HEK293T (cell line): Measurements from ENCODE around the gene TNNI2.
A peak's percentile ranks its signal among the peaks of the same experiment; 100 is the strongest.

Experiments
- CTCF ChIA-PET: fragments of 350-600 bp; formaldehyde crosslinking; extraction: SDS; loops from one replicate; lab custom pipeline; 2021; ENCODE audit warnings: antibody characterized with exemption, inconsistent platforms; lab: Yijun Ruan, JAX
- POLR2A ChIA-PET: fragments of 350-600 bp; formaldehyde crosslinking; extraction: SDS; loops from one replicate; lab custom pipeline; 2020; ENCODE audit warnings: antibody characterized with exemption, inconsistent platforms; lab: Yijun Ruan, JAX
- DNase-seq: peaks from one replicate; pipeline ENCODE4 v3.0.0; 2012; ENCODE audit warnings: mixed read lengths; ENCODE audit errors: extremely low spot score
- ARNT ChIP-seq: fragments of 450-650 bp; IDR thresholded peaks from 2 replicates; pipeline ENCODE4 v1.6.1; 2017; ENCODE audit warnings: mild to moderate bottlenecking
- BHLHE40 ChIP-seq: fragments of 450-650 bp; IDR thresholded peaks from 2 replicates; pipeline ENCODE4 v1.6.1; 2016; ENCODE audit warnings: mild to moderate bottlenecking, moderate library complexity, borderline replicate concordance
- CTBP1 ChIP-seq: fragments of 450-650 bp; IDR thresholded peaks from 2 replicates; pipeline ENCODE4 v1.6.1; 2016; ENCODE audit warnings: borderline replicate concordance
- ELF4 ChIP-seq: fragments of 450-650 bp; IDR thresholded peaks from 2 replicates; pipeline ENCODE4 v1.6.1; 2017; ENCODE audit warnings: antibody characterized with exemption
- FOXA1 ChIP-seq: fragments of 450-650 bp; IDR thresholded peaks from 2 replicates; pipeline ENCODE4 v1.6.1; 2016; ENCODE audit warnings: mild to moderate bottlenecking
- FOXK2 ChIP-seq: fragments of 450-650 bp; IDR thresholded peaks from 2 replicates; pipeline ENCODE4 v1.6.1; 2016; ENCODE audit warnings: mild to moderate bottlenecking
- FOXM1 ChIP-seq: fragments of 450-650 bp; IDR thresholded peaks from 2 replicates; pipeline ENCODE4 v1.6.1; 2017; ENCODE audit warnings: mild to moderate bottlenecking, borderline replicate concordance
- HDGF ChIP-seq: fragments of 450-650 bp; IDR thresholded peaks from 2 replicates; pipeline ENCODE4 v1.6.1; 2017; ENCODE audit warnings: antibody characterized with exemption, borderline replicate concordance
- L3MBTL2 ChIP-seq: fragments of 450-650 bp; conservative IDR thresholded peaks from 2 replicates; pipeline ENCODE4 v1.6.1; 2016; ENCODE audit warnings: mild to moderate bottlenecking
- LEF1 ChIP-seq: fragments of 450-650 bp; IDR thresholded peaks from 2 replicates; pipeline ENCODE4 v1.6.1; 2017; ENCODE audit warnings: mild to moderate bottlenecking, borderline replicate concordance
- NFRKB ChIP-seq: fragments of 450-650 bp; IDR thresholded peaks from 2 replicates; pipeline ENCODE4 v1.6.1; 2016; ENCODE audit warnings: mild to moderate bottlenecking, moderate library complexity
- SP1 ChIP-seq: fragments of 450-650 bp; IDR thresholded peaks from 2 replicates; pipeline ENCODE4 v1.6.1; 2017
- SUZ12 ChIP-seq: fragments of 450-650 bp; IDR thresholded peaks from 2 replicates; pipeline ENCODE4 v1.6.1; 2016; ENCODE audit warnings: mild to moderate bottlenecking
- TARDBP ChIP-seq: fragments of 450-650 bp; IDR thresholded peaks from 2 replicates; pipeline ENCODE4 v1.6.1; 2016
- ZNF384 ChIP-seq: fragments of 450-650 bp; IDR thresholded peaks from 2 replicates; pipeline ENCODE4 v1.6.1; 2016
- TF ChIP-seq, protein P1 (sequence below): fragments of 450-650 bp; IDR thresholded peaks from 2 replicates; pipeline ENCODE4 v1.6.1; 2016

The TNNI2 gene

DNA sequence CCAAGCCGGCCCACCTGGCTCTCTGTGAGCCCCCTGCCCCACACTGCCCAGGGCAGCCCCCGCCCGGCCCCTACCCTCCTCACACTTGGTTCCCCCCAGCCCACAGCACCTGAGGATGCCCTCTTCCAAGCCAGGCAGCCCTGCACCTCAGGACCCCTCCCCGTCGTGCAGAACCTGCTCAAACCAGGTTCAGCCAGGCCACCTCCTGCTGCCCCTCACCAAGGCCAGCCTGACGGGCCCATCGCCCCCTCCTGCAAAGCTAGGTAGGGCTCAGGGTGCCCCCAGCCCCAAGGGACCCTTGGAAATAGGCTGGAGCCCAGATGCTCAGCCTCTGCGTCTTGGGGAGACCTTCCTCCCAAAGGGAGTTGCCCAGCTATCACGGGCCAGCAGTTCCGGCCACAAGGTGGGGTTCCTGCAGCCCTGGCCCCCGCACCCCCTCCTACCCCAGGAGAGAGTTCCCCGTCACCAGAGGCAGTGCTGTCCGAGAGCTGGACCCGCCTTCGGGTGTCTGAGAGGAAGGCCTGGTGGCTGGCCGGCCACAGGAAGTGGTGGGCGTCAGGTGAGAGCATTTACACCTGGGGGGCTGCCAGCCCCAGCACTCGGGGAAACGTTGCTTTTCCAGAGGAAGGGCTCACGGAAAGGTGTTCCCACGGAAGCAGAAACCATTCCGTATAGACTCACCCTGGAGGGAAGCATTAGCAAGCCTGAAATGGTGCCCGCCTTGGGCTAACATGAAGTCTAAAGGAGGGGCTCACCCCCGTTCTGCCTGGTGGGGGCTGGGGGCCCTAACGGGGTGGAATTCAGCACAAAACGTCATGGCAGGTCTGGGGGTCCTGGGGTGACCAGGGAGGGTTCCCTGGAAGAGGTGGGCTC is 7.2 kb upstream of the TNNI2 start:
- ChIA-PET CTCF (interaction anchor here (0.6 to 4.6 kb wide), 8 partner anchors 9 to 325 kb away, joined by 3 to 77 read pairs (median 5); no protein-coding TSS in a partner anchor), POLR2A (no interaction called here)
- DNase-seq = no peak
- TF ChIP-seq LEF1 (no peak), ZNF384 (no peak), ELF4 (no peak), NFRKB (no peak), FOXM1 (no peak), HDGF (no peak), CTBP1 (no peak), L3MBTL2 (no peak), FOXK2 (no peak), ARNT (no peak), TARDBP (no peak), FOXA1 (no peak), SUZ12 (no peak), SP1 (no peak), BHLHE40 (no peak)
- TF ChIP-seq, protein P1, sequence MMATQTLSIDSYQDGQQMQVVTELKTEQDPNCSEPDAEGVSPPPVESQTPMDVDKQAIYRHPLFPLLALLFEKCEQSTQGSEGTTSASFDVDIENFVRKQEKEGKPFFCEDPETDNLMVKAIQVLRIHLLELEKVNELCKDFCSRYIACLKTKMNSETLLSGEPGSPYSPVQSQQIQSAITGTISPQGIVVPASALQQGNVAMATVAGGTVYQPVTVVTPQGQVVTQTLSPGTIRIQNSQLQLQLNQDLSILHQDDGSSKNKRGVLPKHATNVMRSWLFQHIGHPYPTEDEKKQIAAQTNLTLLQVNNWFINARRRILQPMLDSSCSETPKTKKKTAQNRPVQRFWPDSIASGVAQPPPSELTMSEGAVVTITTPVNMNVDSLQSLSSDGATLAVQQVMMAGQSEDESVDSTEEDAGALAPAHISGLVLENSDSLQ = no peak

DNA sequence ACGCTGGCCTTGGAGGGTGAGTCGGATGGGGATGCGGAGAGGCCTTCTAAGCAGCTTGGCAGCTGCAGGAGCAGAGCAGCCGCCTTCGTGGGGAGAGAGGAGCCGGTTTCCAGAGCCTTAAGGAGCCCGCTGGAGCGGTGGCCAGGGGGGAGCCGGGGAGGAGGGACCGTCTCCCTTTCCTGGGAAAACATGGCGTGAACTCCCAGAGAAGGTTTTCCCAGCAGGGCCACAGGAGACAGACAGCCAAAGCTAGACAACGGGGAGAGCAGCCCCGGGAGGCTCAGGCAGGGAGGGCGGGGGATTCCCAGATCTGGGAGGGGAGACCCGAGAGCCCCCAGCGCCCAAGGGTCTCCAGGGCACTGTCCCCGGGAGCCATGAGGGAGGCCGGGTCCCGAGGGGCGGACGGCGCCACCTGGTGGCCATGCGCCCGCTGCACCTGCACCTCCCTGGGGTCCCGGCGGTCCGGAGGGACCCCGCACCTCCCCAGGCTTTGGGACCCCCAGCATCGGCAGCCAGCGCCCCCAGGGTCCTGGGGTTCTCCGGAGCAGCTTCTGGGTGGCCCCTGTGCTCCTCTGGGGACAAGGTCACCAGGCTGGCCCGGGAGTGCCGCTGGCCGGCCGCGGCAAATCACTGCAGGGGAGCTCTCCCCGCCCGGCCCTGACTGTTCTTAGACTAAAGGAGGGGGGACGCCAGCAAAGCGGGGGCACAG is 6.4 kb upstream of the TNNI2 start:
- ChIA-PET POLR2A (interaction anchor here (3.1 kb wide), 1 partner anchor 139 kb away, joined by 30 read pairs; no protein-coding TSS in a partner anchor), CTCF (interaction anchor here (0.6 to 4.6 kb wide), 36 partner anchors 9 to 324 kb away, joined by 3 to 77 read pairs (median 4); partner anchors contain the start of gene KRTAP5-6)
- TF ChIP-seq ELF4 = no peak
- TF ChIP-seq SUZ12 = no peak
- no peak for TF ChIP-seq CTBP1
- no peak for TF ChIP-seq TARDBP
- no peak for TF ChIP-seq LEF1
- TF ChIP-seq SP1 = no peak
- TF ChIP-seq L3MBTL2 = no peak
- peak; percentile 81 for DNase-seq

GRCh38 chr11:1832920-1833295 is 5.9 kb upstream of the TNNI2 start:
- no peak for DNase-seq
- no peak for TF ChIP-seq HDGF
- TF ChIP-seq BHLHE40 = no peak
- no peak for TF ChIP-seq NFRKB
- TF ChIP-seq ZNF384 = no peak
- no peak for TF ChIP-seq CTBP1
- TF ChIP-seq, protein P1 = no peak
- no peak for TF ChIP-seq L3MBTL2
- no peak for TF ChIP-seq FOXM1
- TF ChIP-seq FOXK2 = no peak
- TF ChIP-seq TARDBP = no peak
- no peak for TF ChIP-seq SUZ12
- TF ChIP-seq SP1 = no peak
- TF ChIP-seq ELF4 = no peak
- TF ChIP-seq ARNT = no peak
- TF ChIP-seq FOXA1 = no peak
- TF ChIP-seq LEF1 = no peak
- POLR2A ChIA-PET = interaction anchor here (3.1 kb wide), 1 partner anchor 140 kb away, joined by 30 read pairs; no protein-coding TSS in a partner anchor
- CTCF ChIA-PET = interaction anchor here (0.6 to 4.6 kb wide), 36 partner anchors 8 to 323 kb away, joined by 3 to 77 read pairs (median 4); partner anchors contain the start of gene KRTAP5-6

DNA sequence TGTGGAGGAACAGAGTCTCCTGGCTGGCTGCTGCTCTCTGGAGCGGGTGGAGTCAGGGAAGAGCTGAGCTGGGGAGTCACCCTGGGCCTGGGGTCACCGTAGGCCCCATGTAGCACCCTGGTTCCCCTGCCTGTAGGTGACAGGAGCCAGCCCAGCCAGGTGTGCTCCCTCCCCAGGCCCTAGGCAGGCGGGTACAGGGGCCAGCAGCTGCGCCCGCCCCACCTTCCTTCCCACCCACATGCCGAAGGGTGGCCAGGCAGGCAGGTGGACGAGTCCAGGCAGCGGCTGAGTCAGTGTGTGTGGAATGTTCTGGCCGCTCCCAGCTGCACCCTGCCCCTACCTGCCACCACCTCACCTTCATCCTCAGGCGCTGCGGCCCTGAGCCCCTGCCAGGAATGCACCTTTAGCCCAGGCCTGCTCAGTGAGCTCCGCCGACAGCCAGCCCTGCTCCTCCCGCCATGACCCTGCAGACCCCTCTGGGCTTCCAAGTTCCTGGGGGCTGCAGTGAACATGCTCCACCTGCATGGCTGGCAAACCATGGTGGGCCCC is 4.6 kb upstream of the TNNI2 start:
- no peak for TF ChIP-seq SUZ12
- TF ChIP-seq HDGF = no peak
- no peak for TF ChIP-seq NFRKB
- TF ChIP-seq ELF4 = no peak
- TF ChIP-seq FOXA1 = no peak
- TF ChIP-seq TARDBP = no peak
- no peak for TF ChIP-seq LEF1
- no peak for TF ChIP-seq BHLHE40
- no peak for TF ChIP-seq FOXK2
- no peak for TF ChIP-seq ZNF384
- no peak for TF ChIP-seq FOXM1
- no peak for TF ChIP-seq L3MBTL2
- TF ChIP-seq, protein P1 = no peak
- TF ChIP-seq SP1 = no peak
- TF ChIP-seq ARNT = no peak
- ChIA-PET CTCF (interaction anchor here (1.2 to 4.6 kb wide), 5 partner anchors 9 to 317 kb away, joined by 6 to 77 read pairs (median 13); no protein-coding TSS in a partner anchor), POLR2A (interaction anchor here (3.1 kb wide), 1 partner anchor 141 kb away, joined by 30 read pairs; no protein-coding TSS in a partner anchor)
- no peak for DNase-seq
